Measurements from ENCODE around the gene FKBP6.

DNA sequence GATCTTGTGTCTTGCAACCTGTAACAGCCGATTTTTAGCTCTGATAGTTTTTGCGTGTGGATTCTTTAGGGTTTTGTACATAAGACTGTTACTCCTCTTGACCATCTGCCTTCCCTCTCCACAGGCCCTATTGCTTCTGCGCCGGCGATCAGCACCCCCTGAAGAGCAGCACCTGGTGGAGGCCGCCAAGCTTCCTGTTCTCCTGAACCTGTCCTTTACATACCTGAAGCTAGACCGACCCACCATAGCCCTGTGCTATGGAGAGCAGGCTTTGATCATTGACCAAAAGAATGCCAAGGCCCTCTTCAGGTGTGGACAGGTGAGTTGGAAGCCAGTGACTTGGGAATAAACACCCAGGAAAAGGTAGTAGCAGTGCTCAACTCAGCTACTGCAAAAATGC is 12.6 kb downstream of the FKBP6 start:
- no peak for TF ChIP-seq ZNF350 (tag by site-specific recombination; IDR thresholded peaks at IDR 0.05)
- TF ChIP-seq, protein P1, sequence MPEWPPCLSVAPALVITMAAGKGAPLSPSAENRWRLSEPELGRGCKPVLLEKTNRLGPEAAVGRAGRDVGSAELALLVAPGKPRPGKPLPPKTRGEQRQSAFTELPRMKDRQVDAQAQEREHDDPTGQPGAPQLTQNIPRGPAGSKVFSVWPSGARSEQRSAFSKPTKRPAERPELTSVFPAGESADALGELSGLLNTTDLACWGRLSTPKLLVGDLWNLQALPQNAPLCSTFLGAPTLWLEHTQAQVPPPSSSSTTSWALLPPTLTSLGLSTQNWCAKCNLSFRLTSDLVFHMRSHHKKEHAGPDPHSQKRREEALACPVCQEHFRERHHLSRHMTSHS (tag by site-specific recombination; IDR thresholded peaks at IDR 0.05): no peak
- no peak for TF ChIP-seq ZBTB7A (tag by site-specific recombination; IDR thresholded peaks at IDR 0.05; ENCODE audit: low read depth)
- TF ChIP-seq, protein P2, sequence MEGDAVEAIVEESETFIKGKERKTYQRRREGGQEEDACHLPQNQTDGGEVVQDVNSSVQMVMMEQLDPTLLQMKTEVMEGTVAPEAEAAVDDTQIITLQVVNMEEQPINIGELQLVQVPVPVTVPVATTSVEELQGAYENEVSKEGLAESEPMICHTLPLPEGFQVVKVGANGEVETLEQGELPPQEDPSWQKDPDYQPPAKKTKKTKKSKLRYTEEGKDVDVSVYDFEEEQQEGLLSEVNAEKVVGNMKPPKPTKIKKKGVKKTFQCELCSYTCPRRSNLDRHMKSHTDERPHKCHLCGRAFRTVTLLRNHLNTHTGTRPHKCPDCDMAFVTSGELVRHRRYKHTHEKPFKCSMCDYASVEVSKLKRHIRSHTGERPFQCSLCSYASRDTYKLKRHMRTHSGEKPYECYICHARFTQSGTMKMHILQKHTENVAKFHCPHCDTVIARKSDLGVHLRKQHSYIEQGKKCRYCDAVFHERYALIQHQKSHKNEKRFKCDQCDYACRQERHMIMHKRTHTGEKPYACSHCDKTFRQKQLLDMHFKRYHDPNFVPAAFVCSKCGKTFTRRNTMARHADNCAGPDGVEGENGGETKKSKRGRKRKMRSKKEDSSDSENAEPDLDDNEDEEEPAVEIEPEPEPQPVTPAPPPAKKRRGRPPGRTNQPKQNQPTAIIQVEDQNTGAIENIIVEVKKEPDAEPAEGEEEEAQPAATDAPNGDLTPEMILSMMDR (tag by site-specific recombination; IDR thresholded peaks at IDR 0.05): no peak
- no peak for TF ChIP-seq YY1 (tag by site-specific recombination; IDR thresholded peaks at IDR 0.05)
- TF ChIP-seq ZNF596 (tag by site-specific recombination; IDR thresholded peaks at IDR 0.05): no peak
- TF ChIP-seq, protein P3, sequence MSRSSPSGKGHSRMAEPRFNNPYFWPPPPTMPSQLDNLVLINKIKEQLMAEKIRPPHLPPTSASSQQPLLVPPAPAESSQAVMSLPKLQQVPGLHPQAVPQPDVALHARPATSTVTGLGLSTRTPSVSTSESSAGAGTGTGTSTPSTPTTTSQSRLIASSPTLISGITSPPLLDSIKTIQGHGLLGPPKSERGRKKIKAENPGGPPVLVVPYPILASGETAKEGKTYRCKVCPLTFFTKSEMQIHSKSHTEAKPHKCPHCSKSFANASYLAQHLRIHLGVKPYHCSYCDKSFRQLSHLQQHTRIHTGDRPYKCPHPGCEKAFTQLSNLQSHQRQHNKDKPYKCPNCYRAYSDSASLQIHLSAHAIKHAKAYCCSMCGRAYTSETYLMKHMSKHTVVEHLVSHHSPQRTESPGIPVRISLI (tag by site-specific recombination; IDR thresholded peaks at IDR 0.05): no peak
- no peak for TF ChIP-seq MZF1 (tag by site-specific recombination; IDR thresholded peaks at IDR 0.05; ENCODE audit: borderline replicate concordance)
- TF ChIP-seq ZNF629 (tag by site-specific recombination; IDR thresholded peaks at IDR 0.05): no peak
- no peak for TF ChIP-seq TCF7L2 (IDR thresholded peaks at IDR 0.05; ENCODE audit: borderline replicate concordance, low read depth, low read length)
- no peak for TF ChIP-seq ZNF701 (tag by site-specific recombination; IDR thresholded peaks at IDR 0.05)
- no peak for TF ChIP-seq ZNF558 (tag by site-specific recombination; IDR thresholded peaks at IDR 0.05)
- TF ChIP-seq ZNF221 (tag by site-specific recombination; IDR thresholded peaks at IDR 0.05; ENCODE audit: borderline replicate concordance): no peak
- no peak for TF ChIP-seq MEIS1 (CRISPR knock-in tag; IDR thresholded peaks at IDR 0.05; ENCODE audit: borderline replicate concordance)

Measured in HEK293 (cell line).